Measurements from ENCODE around the gene ST7.

Gene ST7

GRCh38 chr7:117205873-117206272 lies 252.6 kb downstream of the ST7 start:
- Histone ChIP-seq H3K27ac (ENCODE audit: low read length) (no peak overlapping the region), H3K4me3 (ENCODE audit: low read depth in 1 of 2, low read length in 2 of 2) (no peak overlapping the region), H3K9me3 (ENCODE audit: control insufficient read depth in 1 of 2, low read length in 2 of 2) (no peaks in the 10 kb centered on the region), H3K27me3 (ENCODE audit: low read depth, low read length) (no peaks in the 10 kb centered on the region), H3K36me3 (ENCODE audit: control insufficient read depth in 1 of 2, insufficient read depth in 2 of 2, low read length in 2 of 2) (peaks cover 11% of the 10 kb centered on the region in 2 donors), H3K4me1 (ENCODE audit: control insufficient read depth in 1 of 2, insufficient read depth in 2 of 2, low read length in 2 of 2) (no peaks in the 10 kb centered on the region)

- H3K27me3 ChIP-seq (ENCODE audit: low read depth, low read length) = no peaks in the 10 kb centered on the region
- H3K27ac ChIP-seq (ENCODE audit: low read length) = no peak overlapping the region
- H3K36me3 ChIP-seq (ENCODE audit: control insufficient read depth in 1 of 2, insufficient read depth in 2 of 2, low read length in 2 of 2) = peaks cover 12 to 13% of the 10 kb centered on the region in 2 donors
- no peaks in the 10 kb centered on the region for H3K9me3 ChIP-seq (ENCODE audit: control insufficient read depth in 1 of 2, low read length in 2 of 2)
- no peak overlapping the region for H3K4me3 ChIP-seq (ENCODE audit: low read depth in 1 of 2, low read length in 2 of 2)
- no peaks in the 10 kb centered on the region for H3K4me1 ChIP-seq (ENCODE audit: control insufficient read depth in 1 of 2, insufficient read depth in 2 of 2, low read length in 2 of 2)
These were observed 255.0 kb downstream of the ST7 start for GRCh38 chr7:117208257-117208656.

GRCh38 chr7:117210397-117210796 lies 257.1 kb downstream of the ST7 start:
- H3K27ac ChIP-seq (ENCODE audit: low read length) = no peak overlapping the region
- peaks cover 12 to 13% of the 10 kb centered on the region in 2 donors for H3K36me3 ChIP-seq (ENCODE audit: control insufficient read depth in 1 of 2, insufficient read depth in 2 of 2, low read length in 2 of 2)
- H3K4me1 ChIP-seq (ENCODE audit: control insufficient read depth in 1 of 2, insufficient read depth in 2 of 2, low read length in 2 of 2) = no peaks in the 10 kb centered on the region

GRCh38 chr7:117210908-117211307 lies 257.6 kb downstream of the ST7 start:
- Histone ChIP-seq H3K4me1 (ENCODE audit: control insufficient read depth in 1 of 2, insufficient read depth in 2 of 2, low read length in 2 of 2) (no peaks in the 10 kb centered on the region), H3K36me3 (ENCODE audit: control insufficient read depth in 1 of 2, insufficient read depth in 2 of 2, low read length in 2 of 2) (peaks cover 12 to 13% of the 10 kb centered on the region in 2 donors), H3K4me3 (ENCODE audit: low read depth in 1 of 2, low read length in 2 of 2) (no peak overlapping the region), H3K27me3 (ENCODE audit: low read depth, low read length) (no peaks in the 10 kb centered on the region), H3K27ac (ENCODE audit: low read length) (no peak overlapping the region), H3K9me3 (ENCODE audit: control insufficient read depth in 1 of 2, low read length in 2 of 2) (no peaks in the 10 kb centered on the region)

More at GRCh38 chr7:117210397-117210796, 257.1 kb downstream of the ST7 start:
- no peaks in the 10 kb centered on the region for H3K27me3 ChIP-seq (ENCODE audit: low read depth, low read length)
- H3K4me3 ChIP-seq (ENCODE audit: low read depth in 1 of 2, low read length in 2 of 2) = no peak overlapping the region
- H3K9me3 ChIP-seq (ENCODE audit: control insufficient read depth in 1 of 2, low read length in 2 of 2) = no peaks in the 10 kb centered on the region

GRCh38 chr7:117211614-117212013 lies 258.3 kb downstream of the ST7 start:
- H3K4me3 ChIP-seq (ENCODE audit: low read depth in 1 of 2, low read length in 2 of 2) = no peak overlapping the region
- no peaks in the 10 kb centered on the region for H3K9me3 ChIP-seq (ENCODE audit: control insufficient read depth in 1 of 2, low read length in 2 of 2)
- no peak overlapping the region for H3K27ac ChIP-seq (ENCODE audit: low read length)
- no peaks in the 10 kb centered on the region for H3K27me3 ChIP-seq (ENCODE audit: low read depth, low read length)
- no peaks in the 10 kb centered on the region for H3K4me1 ChIP-seq (ENCODE audit: control insufficient read depth in 1 of 2, insufficient read depth in 2 of 2, low read length in 2 of 2)
- H3K36me3 ChIP-seq (ENCODE audit: control insufficient read depth in 1 of 2, insufficient read depth in 2 of 2, low read length in 2 of 2) = peaks cover 12 to 13% of the 10 kb centered on the region in 2 donors

GRCh38 chr7:117212969-117213877 lies 259.9 kb downstream of the ST7 start:
- no peak overlapping the region for H3K27ac ChIP-seq (ENCODE audit: low read length)
- no peaks in the 10 kb centered on the region for H3K27me3 ChIP-seq (ENCODE audit: low read depth, low read length)
- H3K9me3 ChIP-seq (ENCODE audit: control insufficient read depth in 1 of 2, low read length in 2 of 2) = no peaks in the 10 kb centered on the region

GRCh38 chr7:117216010-117216409 lies 262.7 kb downstream of the ST7 start:
- no peaks in the 10 kb centered on the region for H3K4me1 ChIP-seq (ENCODE audit: control insufficient read depth in 1 of 2, insufficient read depth in 2 of 2, low read length in 2 of 2)

More at GRCh38 chr7:117212969-117213877, 259.9 kb downstream of the ST7 start:
- peaks cover 12 to 13% of the 10 kb centered on the region in 2 donors for H3K36me3 ChIP-seq (ENCODE audit: control insufficient read depth in 1 of 2, insufficient read depth in 2 of 2, low read length in 2 of 2)
- H3K4me1 ChIP-seq (ENCODE audit: control insufficient read depth in 1 of 2, insufficient read depth in 2 of 2, low read length in 2 of 2) = no peaks in the 10 kb centered on the region
- no peak overlapping the region for H3K4me3 ChIP-seq (ENCODE audit: low read depth in 1 of 2, low read length in 2 of 2)

GRCh38 chr7:117216436-117217069 lies 263.3 kb downstream of the ST7 start:
- H3K27ac ChIP-seq (ENCODE audit: low read length) = no peak overlapping the region
- no peaks in the 10 kb centered on the region for H3K4me1 ChIP-seq (ENCODE audit: control insufficient read depth in 1 of 2, insufficient read depth in 2 of 2, low read length in 2 of 2)
- no peaks in the 10 kb centered on the region for H3K27me3 ChIP-seq (ENCODE audit: low read depth, low read length)
- no peaks in the 10 kb centered on the region for H3K9me3 ChIP-seq (ENCODE audit: control insufficient read depth in 1 of 2, low read length in 2 of 2)
- H3K36me3 ChIP-seq (ENCODE audit: control insufficient read depth in 1 of 2, insufficient read depth in 2 of 2, low read length in 2 of 2) = peaks cover 9 to 13% of the 10 kb centered on the region in 2 donors
- no peak overlapping the region for H3K4me3 ChIP-seq (ENCODE audit: low read depth in 1 of 2, low read length in 2 of 2)

More at GRCh38 chr7:117216010-117216409, 262.7 kb downstream of the ST7 start:
- Histone ChIP-seq H3K9me3 (ENCODE audit: control insufficient read depth in 1 of 2, low read length in 2 of 2) (no peaks in the 10 kb centered on the region), H3K36me3 (ENCODE audit: control insufficient read depth in 1 of 2, insufficient read depth in 2 of 2, low read length in 2 of 2) (peaks cover 9 to 12% of the 10 kb centered on the region in 2 donors), H3K27ac (ENCODE audit: low read length) (no peak overlapping the region), H3K4me3 (ENCODE audit: low read depth in 1 of 2, low read length in 2 of 2) (no peak overlapping the region), H3K27me3 (ENCODE audit: low read depth, low read length) (no peaks in the 10 kb centered on the region)

DNA sequence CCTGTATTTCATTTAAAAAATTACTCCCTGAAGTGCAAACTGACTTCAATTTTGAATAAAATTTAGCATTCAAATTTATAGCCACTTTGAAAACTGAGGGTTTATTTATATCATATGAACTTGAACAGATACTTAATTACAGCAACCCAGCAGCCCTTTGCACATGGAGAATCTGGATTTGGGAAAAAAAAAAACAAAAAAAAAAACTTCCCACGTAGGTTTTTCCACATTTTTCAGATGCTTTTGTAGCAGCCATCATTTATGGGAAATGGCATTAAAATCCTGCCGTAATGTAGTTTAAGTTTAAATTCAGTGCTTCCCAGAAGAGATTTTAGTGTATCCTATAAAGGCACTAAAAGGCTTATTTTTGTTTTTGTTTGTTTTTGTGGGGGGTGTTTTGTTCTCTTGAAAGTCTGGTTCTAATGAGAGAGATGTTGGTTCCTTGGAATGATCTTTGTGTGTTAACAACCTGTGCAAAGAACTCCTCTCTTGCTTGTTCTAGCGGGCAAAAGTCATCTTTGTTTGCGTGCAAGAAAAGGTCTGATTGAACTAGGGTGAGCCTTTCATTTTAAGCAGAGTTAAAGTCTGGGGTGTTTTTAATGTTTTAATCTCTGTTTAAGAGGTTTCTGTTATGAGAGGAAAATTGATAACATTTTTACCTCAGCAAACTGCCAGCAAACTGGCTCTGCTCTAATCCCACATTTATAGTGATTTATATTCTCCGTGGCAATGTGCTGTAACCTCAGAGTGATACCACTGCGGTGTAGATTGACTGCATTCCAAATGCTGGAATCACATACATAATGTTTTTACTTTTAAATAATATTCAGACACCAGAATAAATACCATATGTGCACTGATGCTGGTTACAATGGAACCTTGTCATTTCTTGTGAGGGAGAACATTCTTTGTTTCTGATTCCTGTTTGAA lies 264.1 kb downstream of the ST7 start:
- Histone ChIP-seq H3K4me1 (ENCODE audit: control insufficient read depth in 1 of 2, insufficient read depth in 2 of 2, low read length in 2 of 2) (no peaks in the 10 kb centered on the region), H3K9me3 (ENCODE audit: control insufficient read depth in 1 of 2, low read length in 2 of 2) (no peaks in the 10 kb centered on the region), H3K4me3 (ENCODE audit: low read depth in 1 of 2, low read length in 2 of 2) (no peak overlapping the region), H3K36me3 (ENCODE audit: control insufficient read depth in 1 of 2, insufficient read depth in 2 of 2, low read length in 2 of 2) (peaks cover 14 to 20% of the 10 kb centered on the region in 2 donors), H3K27me3 (ENCODE audit: low read depth, low read length) (no peaks in the 10 kb centered on the region), H3K27ac (ENCODE audit: low read length) (no peak overlapping the region)

DNA sequence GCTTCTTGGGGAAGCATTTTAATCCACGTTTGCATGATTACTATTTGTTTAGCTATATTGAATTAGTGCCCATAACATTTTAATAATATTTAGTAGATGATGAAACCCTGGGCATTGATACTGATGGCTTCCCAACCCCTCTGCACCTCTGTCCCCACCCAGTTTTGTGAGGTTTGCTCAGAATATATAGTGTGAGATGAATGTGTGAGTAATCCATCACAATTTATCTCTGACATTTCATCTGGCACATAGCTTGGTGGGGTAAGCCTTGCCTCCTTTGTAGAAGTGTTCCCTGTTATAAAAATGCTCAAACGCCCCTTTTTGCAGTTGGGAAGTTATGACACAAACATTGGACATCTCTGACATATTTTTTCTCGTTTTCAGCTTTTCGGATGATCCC lies 265.4 kb downstream of the ST7 start:
- Histone ChIP-seq H3K4me1 (ENCODE audit: control insufficient read depth in 1 of 2, insufficient read depth in 2 of 2, low read length in 2 of 2) (no peaks in the 10 kb centered on the region), H3K27me3 (ENCODE audit: low read depth, low read length) (no peaks in the 10 kb centered on the region), H3K9me3 (ENCODE audit: control insufficient read depth in 1 of 2, low read length in 2 of 2) (no peaks in the 10 kb centered on the region), H3K4me3 (ENCODE audit: low read depth in 1 of 2, low read length in 2 of 2) (no peak overlapping the region), H3K36me3 (ENCODE audit: control insufficient read depth in 1 of 2, insufficient read depth in 2 of 2, low read length in 2 of 2) (peaks cover 14 to 31% of the 10 kb centered on the region in 2 donors), H3K27ac (ENCODE audit: low read length) (no peak overlapping the region)

DNA sequence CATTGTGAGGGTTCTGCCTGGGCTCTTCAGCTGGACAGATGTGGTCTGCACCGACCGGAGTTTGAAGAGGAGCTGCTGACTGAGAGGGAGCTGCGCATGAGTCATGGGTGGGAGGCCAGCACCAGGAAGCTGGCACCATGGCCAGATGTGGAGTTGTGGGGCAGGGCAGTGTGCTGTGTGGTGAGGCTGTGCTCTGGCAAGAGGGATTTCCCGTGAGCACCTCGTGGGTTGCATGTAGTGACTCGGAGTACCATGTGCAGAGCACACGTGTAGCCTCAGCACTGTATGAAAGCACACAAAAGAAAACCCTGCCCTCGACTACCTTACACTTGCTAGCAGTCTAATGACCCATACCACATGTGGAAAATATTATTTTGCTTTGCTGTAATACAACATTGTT lies 266.2 kb downstream of the ST7 start:
- Histone ChIP-seq H3K4me3 (ENCODE audit: low read depth in 1 of 2, low read length in 2 of 2) (no peak overlapping the region), H3K4me1 (ENCODE audit: control insufficient read depth in 1 of 2, insufficient read depth in 2 of 2, low read length in 2 of 2) (no peaks in the 10 kb centered on the region), H3K27ac (ENCODE audit: low read length) (no peak overlapping the region), H3K27me3 (ENCODE audit: low read depth, low read length) (no peaks in the 10 kb centered on the region), H3K9me3 (ENCODE audit: control insufficient read depth in 1 of 2, low read length in 2 of 2) (no peaks in the 10 kb centered on the region), H3K36me3 (ENCODE audit: control insufficient read depth in 1 of 2, insufficient read depth in 2 of 2, low read length in 2 of 2) (peaks cover 14 to 31% of the 10 kb centered on the region in 2 donors)
